ENCODE measurements around the gene TNFRSF12A. TPM values are rescaled to one million over a fixed set of nuclear protein-coding genes. Genes with fewer than 3 reads are reported as not detected.

The TNFRSF12A gene
- total and polyA plus RNA-seq, 2 of the 13 experiments (the other 11 are each of a cell fraction or from before 2014, with no cell fraction given), result 61.9 to 66.0 TPM

- Histone ChIP-seq H3K27ac (ENCODE audit: extremely low read length, insufficient read depth, low read length) (no peak overlapping the region), H3K4me2 (ENCODE audit: low read depth, low read length) (no peak overlapping the region), H3K36me3 (replicated peaks in 1 of 2; ENCODE audit: control insufficient read depth in 1 of 2, insufficient read depth in 2 of 2, low read length in 2 of 2) (no peaks in the 10 kb centered on the region), H4K20me1 (ENCODE audit: insufficient read depth, low read length) (no peaks in the 10 kb centered on the region), H3K4me3 (replicated peaks in 1 of 3; ENCODE audit: insufficient read depth in 1 of 3, low read depth in 2 of 3, low read length in 3 of 3) (no peak overlapping the region), H3K79me2 (ENCODE audit: insufficient read depth, low read length) (no peaks in the 10 kb centered on the region), H2AFZ (ENCODE audit: low read length) (no peak overlapping the region), H3K4me1 (ENCODE audit: insufficient read depth, low read length) (peaks cover 16% of the 10 kb centered on the region; the same call in 1 of the 2 replicates), H3K9me3 (ENCODE audit: low read length) (no peaks in the 10 kb centered on the region), H3K9ac (ENCODE audit: insufficient read depth, low read depth, low read length) (no peak overlapping the region), H3K27me3 (ENCODE audit: control insufficient read depth in 1 of 2, insufficient read depth in 2 of 2, low read length in 2 of 2) (peaks cover 11 to 28% of the 10 kb centered on the region in 2 experiments; a peak in 4 of 5 replicates)
- intact Hi-C loops (cut with micrococcal nuclease; ENCODE audit: unreplicated experiment), result no loop called here
- WGBS (ENCODE audit: low lambda C conversion rate), result 47% methylated on average over 9 of the region's 14 CpGs
- FAIRE-seq, result no peak
- BruUV-seq (replicated peaks), result no TSS peak
- TF ChIP-seq POLR2AphosphoS2 (IDR thresholded peaks at IDR 0.05; ENCODE audit: low read depth, low read length), result no peak
- TF ChIP-seq ZGPAT (CRISPR knock-in tag; IDR thresholded peaks at IDR 0.05), result no peak
- no peak for TF ChIP-seq ZFAT (CRISPR knock-in tag; conservative IDR thresholded peaks at IDR 0.05)
- TF ChIP-seq ELF1 (CRISPR knock-in tag; IDR thresholded peaks at IDR 0.05), result no peak
- TF ChIP-seq PRPF4 (IDR thresholded peaks at IDR 0.05; ENCODE audit: low read depth, low read length, poor library complexity, severe bottlenecking), result no peak
- no peak for TF ChIP-seq ATF7 (IDR thresholded peaks at IDR 0.05)
- TF ChIP-seq ATF7 (CRISPR knock-in tag; IDR thresholded peaks at IDR 0.05), result no peak
- no peak for TF ChIP-seq KLF13 (CRISPR knock-in tag; IDR thresholded peaks at IDR 0.05)
- TF ChIP-seq HNRNPH1 (optimal IDR thresholded peaks at IDR 0.05; ENCODE audit: low read depth, low read length), result no peak
- TF ChIP-seq ZNF569 (CRISPR knock-in tag; IDR thresholded peaks at IDR 0.05; ENCODE audit: borderline replicate concordance), result no peak
- TF ChIP-seq SIX1 (CRISPR knock-in tag; IDR thresholded peaks at IDR 0.05; ENCODE audit: borderline replicate concordance), result no peak
- no peak for TF ChIP-seq ZBTB49 (CRISPR knock-in tag; IDR thresholded peaks at IDR 0.05; ENCODE audit: borderline replicate concordance)
- no peak for TF ChIP-seq ZNF496 (CRISPR knock-in tag; IDR thresholded peaks at IDR 0.05; ENCODE audit: insufficient replicate concordance)
- no peak for TF ChIP-seq RAD21 (CRISPR knock-in tag; IDR thresholded peaks at IDR 0.05)
- no peak for TF ChIP-seq ZNF446 (CRISPR knock-in tag; IDR thresholded peaks at IDR 0.05)
- TF ChIP-seq PBX3 (CRISPR knock-in tag; IDR thresholded peaks at IDR 0.05; ENCODE audit: borderline replicate concordance), result no peak
- no peak for TF ChIP-seq ZFP1 (CRISPR knock-in tag; IDR thresholded peaks at IDR 0.05)
- no peak for TF ChIP-seq NR2F2 (IDR thresholded peaks at IDR 0.05; ENCODE audit: borderline replicate concordance, low read depth)
- no peak for TF ChIP-seq MIER2 (CRISPR knock-in tag; IDR thresholded peaks at IDR 0.05)
- TF ChIP-seq CC2D1A (CRISPR knock-in tag; IDR thresholded peaks at IDR 0.05), result no peak
- no peak for TF ChIP-seq ZNF546 (CRISPR knock-in tag; conservative IDR thresholded peaks at IDR 0.05)
- POLR2A ChIA-PET, result interaction anchor here (1.5 kb wide), 1 partner anchor 12 kb away, joined by 6 read pairs; the partner anchor contains the start of gene PKMYT1
- in situ Hi-C loops (cut with HindIII; ENCODE audit: extremely low pct_ligation_motif_present, low pct_unique_long_range_greater_than_20kb), result no loop called here
- DNase-seq (ENCODE audit: low spot score), result no peak
- CTCF ChIA-PET (ENCODE audit: low intra/inter-chr PET ratio, low total read pairs), result no interaction called here
- no peak for ATAC-seq
These were observed 27.6 kb upstream of the TNFRSF12A start for GRCh38 chr16:2992383-2993081.

Measured in HepG2 (cell line).